Measurements from ENCODE around the gene TMEM97.

TMEM97 gene

DNA sequence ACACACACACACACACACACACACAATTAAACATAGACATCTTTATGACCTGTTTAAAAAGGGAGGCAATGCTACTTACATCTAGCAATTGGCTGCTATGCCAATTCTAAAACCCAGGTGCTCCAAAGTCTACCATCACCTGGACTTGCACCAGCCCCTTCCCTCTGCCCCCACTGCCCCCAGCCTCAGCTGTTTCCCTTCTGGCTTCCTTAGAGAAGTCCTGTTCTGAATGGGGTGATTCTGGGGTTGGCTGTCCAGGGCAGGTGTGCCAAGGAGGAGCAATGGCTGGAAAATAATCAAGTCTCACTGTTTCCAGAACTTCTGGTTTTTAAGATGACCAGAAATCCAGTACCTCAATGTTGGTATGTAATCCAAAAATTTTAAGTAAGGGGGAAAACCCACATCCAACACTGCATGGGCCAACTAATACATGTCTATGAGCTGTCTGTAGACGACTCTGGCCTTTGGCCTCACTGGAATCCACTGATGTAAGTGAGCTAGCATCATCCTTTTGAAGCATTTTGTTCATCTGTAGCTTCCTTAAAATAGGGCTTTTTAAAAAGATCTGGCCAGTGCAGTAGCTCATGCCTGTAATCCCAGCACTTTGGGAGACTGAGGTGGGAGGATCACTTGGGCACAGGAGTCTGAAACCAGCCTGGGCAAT, 14.2 kb downstream of the TMEM97 start:
- peaks cover 32% of the 10 kb centered on the region for H3K36me3 ChIP-seq (ENCODE audit: low read depth)
- H3K4me1 ChIP-seq (ENCODE audit: insufficient read depth, poor library complexity, severe bottlenecking), result peaks cover 16% of the 10 kb centered on the region
- H3K9me3 ChIP-seq (ENCODE audit: severe bottlenecking), result no peaks in the 10 kb centered on the region
- no peaks in the 10 kb centered on the region for H3K27me3 ChIP-seq (ENCODE audit: insufficient read depth, poor library complexity, severe bottlenecking)
- TF ChIP-seq, protein P1, sequence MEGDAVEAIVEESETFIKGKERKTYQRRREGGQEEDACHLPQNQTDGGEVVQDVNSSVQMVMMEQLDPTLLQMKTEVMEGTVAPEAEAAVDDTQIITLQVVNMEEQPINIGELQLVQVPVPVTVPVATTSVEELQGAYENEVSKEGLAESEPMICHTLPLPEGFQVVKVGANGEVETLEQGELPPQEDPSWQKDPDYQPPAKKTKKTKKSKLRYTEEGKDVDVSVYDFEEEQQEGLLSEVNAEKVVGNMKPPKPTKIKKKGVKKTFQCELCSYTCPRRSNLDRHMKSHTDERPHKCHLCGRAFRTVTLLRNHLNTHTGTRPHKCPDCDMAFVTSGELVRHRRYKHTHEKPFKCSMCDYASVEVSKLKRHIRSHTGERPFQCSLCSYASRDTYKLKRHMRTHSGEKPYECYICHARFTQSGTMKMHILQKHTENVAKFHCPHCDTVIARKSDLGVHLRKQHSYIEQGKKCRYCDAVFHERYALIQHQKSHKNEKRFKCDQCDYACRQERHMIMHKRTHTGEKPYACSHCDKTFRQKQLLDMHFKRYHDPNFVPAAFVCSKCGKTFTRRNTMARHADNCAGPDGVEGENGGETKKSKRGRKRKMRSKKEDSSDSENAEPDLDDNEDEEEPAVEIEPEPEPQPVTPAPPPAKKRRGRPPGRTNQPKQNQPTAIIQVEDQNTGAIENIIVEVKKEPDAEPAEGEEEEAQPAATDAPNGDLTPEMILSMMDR (IDR thresholded peaks at IDR 0.05; ENCODE audit: poor library complexity, severe bottlenecking), result no peak
- DNase-seq (ENCODE audit: low spot score), result no peak
- H3K4me3 ChIP-seq (ENCODE audit: severe bottlenecking), result no peak overlapping the region
- no peak for ATAC-seq (ENCODE audit: low read depth)
- H3K27ac ChIP-seq (ENCODE audit: poor library complexity, severe bottlenecking), result no peak overlapping the region

DNA sequence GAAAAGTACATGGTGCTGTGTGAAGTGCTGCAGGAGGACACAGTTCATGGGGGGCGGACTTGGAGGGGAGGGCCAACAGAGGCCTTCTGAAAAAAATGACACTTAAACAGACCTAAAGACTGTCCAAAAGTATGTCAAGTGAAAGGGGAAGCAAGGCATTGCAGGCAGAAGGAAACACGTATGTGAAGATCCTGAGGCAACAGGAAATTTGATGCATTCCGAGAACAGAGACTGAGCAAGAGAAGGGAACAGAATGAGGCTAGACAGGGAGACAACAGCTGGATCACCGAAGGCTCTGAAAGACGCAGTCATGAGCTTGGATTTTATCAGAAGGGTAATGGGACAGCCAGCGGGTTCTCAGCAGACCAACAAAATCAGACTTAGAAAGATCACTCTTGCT, 15.2 kb downstream of the TMEM97 start:
- Histone ChIP-seq H3K36me3 (ENCODE audit: low read depth) (peaks cover 25% of the 10 kb centered on the region), H3K27me3 (ENCODE audit: insufficient read depth, poor library complexity, severe bottlenecking) (no peaks in the 10 kb centered on the region), H3K4me3 (ENCODE audit: severe bottlenecking) (peak overlapping the region; percentile 74), H3K27ac (ENCODE audit: poor library complexity, severe bottlenecking) (no peak overlapping the region), H3K9me3 (ENCODE audit: severe bottlenecking) (no peaks in the 10 kb centered on the region), H3K4me1 (ENCODE audit: insufficient read depth, poor library complexity, severe bottlenecking) (peaks cover 20% of the 10 kb centered on the region)
- ATAC-seq (ENCODE audit: low read depth), result no peak
- no peak for DNase-seq (ENCODE audit: low spot score)
- TF ChIP-seq, protein P1 (IDR thresholded peaks at IDR 0.05; ENCODE audit: poor library complexity, severe bottlenecking), result no peak

DNA sequence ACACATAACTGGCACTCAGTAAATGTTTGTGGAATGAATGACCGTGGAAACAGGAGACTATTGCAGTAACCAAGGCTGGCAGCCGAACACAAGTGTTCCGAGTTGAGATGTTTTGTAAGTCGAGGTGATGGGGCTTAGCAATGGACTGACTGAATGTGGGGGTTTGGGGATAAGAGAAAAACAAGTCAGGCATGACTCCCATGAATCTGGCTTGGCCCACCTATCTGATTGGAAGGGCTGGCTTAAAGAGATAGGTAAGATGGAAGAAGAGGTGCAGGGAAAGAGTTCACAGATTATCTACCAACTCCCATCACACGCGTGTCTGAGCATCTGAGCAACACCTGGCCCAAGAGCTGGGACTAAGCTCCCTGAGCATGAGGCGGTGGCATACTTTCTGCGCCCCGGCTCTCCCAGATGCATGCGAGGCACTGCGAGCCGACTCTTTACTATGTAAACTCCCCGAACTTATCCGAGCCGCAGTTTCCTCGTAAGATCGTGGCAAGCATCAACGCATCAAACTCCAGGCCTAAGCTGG, 15.7 kb downstream of the TMEM97 start:
- no peak for ATAC-seq (ENCODE audit: low read depth)
- TF ChIP-seq, protein P1 (IDR thresholded peaks at IDR 0.05; ENCODE audit: poor library complexity, severe bottlenecking), result no peak
- DNase-seq (ENCODE audit: low spot score), result no peak
- Histone ChIP-seq H3K27me3 (ENCODE audit: insufficient read depth, poor library complexity, severe bottlenecking) (no peaks in the 10 kb centered on the region), H3K4me1 (ENCODE audit: insufficient read depth, poor library complexity, severe bottlenecking) (peaks cover 20% of the 10 kb centered on the region), H3K36me3 (ENCODE audit: low read depth) (peaks cover 25% of the 10 kb centered on the region), H3K27ac (ENCODE audit: poor library complexity, severe bottlenecking) (peak overlapping the region; percentile 89), H3K4me3 (ENCODE audit: severe bottlenecking) (peak overlapping the region; percentile 74), H3K9me3 (ENCODE audit: severe bottlenecking) (no peaks in the 10 kb centered on the region)

GRCh38 chr17:28335201-28335958, 16.4 kb downstream of the TMEM97 start, which contains the start of the genes IFT20 and TNFAIP1:
IFT20 (minus strand) TSS chr17:28335472; CDS start chr17:28331985, 3,487 bp downstream.
TNFAIP1 (plus strand) TSS chr17:28335761; CDS start chr17:28339522, 3,761 bp downstream.
- TF ChIP-seq, protein P1 (IDR thresholded peaks at IDR 0.05; ENCODE audit: poor library complexity, severe bottlenecking), result peak; percentile 11
- ATAC-seq (ENCODE audit: low read depth), result peak; percentile 88
- Histone ChIP-seq H3K27ac (ENCODE audit: poor library complexity, severe bottlenecking) (peak within 1 kb of the TSS; percentile 89), H3K9me3 (ENCODE audit: severe bottlenecking) (no peaks in the 10 kb centered on the region), H3K4me3 (ENCODE audit: severe bottlenecking) (peak within 1 kb of the TSS; percentile 74), H3K36me3 (ENCODE audit: low read depth) (peaks cover 30% of the 10 kb centered on the region), H3K4me1 (ENCODE audit: insufficient read depth, poor library complexity, severe bottlenecking) (peaks cover 20% of the 10 kb centered on the region), H3K27me3 (ENCODE audit: insufficient read depth, poor library complexity, severe bottlenecking) (no peaks in the 10 kb centered on the region)
- DNase-seq (ENCODE audit: low spot score), result peak; percentile 100

Measured in RWPE2 (cell line).